ENCODE data around the gene HSPA12A. TPM values are rescaled to one million over a fixed set of nuclear protein-coding genes. Genes with fewer than 3 reads are reported as not detected.
A peak's percentile ranks its signal among the peaks of the same experiment; 100 is the strongest.

The HSPA12A gene
- total RNA-seq, 1 experiment from 2014 or later: 3.1 TPM

GRCh38 chr10:116769368-116769767 is 27.0 kb upstream of the HSPA12A start:
- Histone ChIP-seq H3K27ac (ENCODE audit: low read length) (no peak overlapping the region), H3F3A (ENCODE audit: low read length, unreplicated experiment) (no peaks in the 10 kb centered on the region), H3K9ac (ENCODE audit: low read length) (no peak overlapping the region), H3K9me2 (replicated peaks; ENCODE audit: low read length) (no peaks in the 10 kb centered on the region), H3K9me3 (ENCODE audit: low read length) (no peaks in the 10 kb centered on the region), H3K79me2 (ENCODE audit: low read length) (no peaks in the 10 kb centered on the region), H3K36me3 (ENCODE audit: low read depth, low read length) (no peaks in the 10 kb centered on the region), H2AFZ (ENCODE audit: low read length) (no peak overlapping the region), H4K20me1 (ENCODE audit: low read length) (no peaks in the 10 kb centered on the region), H3K4me1 (ENCODE audit: insufficient read depth, low read length) (peaks cover 22% of the 10 kb centered on the region), H3K4me3 (ENCODE audit: low read length) (no peak overlapping the region), H3K27me3 (ENCODE audit: low read length) (no peaks in the 10 kb centered on the region), H3K4me2 (ENCODE audit: low read length) (no peak overlapping the region)
- TF ChIP-seq EZH2 (IDR thresholded peaks at IDR 0.05; ENCODE audit: low read length, unreplicated experiment): no peak
- no peak for TF ChIP-seq CTCF (conservative IDR thresholded peaks at IDR 0.05; ENCODE audit: low read depth, low read length)
- TF ChIP-seq EZH2phosphoT487 (IDR thresholded peaks at IDR 0.05; ENCODE audit: borderline replicate concordance, low read length): no peak
- BruUV-seq (replicated peaks): no TSS peak
- DNase-seq (no peak), ATAC-seq (no peak)
- intact Hi-C loops (cut with micrococcal nuclease): no loop called here
- ChIA-PET CTCF (no interaction called here), POLR2A (ENCODE audit: unreplicated experiment) (no interaction called here)

GRCh38 chr10:116768786-116769185 is 26.4 kb upstream of the HSPA12A start:
- no peak overlapping the region for H3K4me3 ChIP-seq (ENCODE audit: low read length)
- H4K20me1 ChIP-seq (ENCODE audit: low read length): no peaks in the 10 kb centered on the region
- TF ChIP-seq CTCF (conservative IDR thresholded peaks at IDR 0.05; ENCODE audit: low read depth, low read length) (no peak), EZH2phosphoT487 (IDR thresholded peaks at IDR 0.05; ENCODE audit: borderline replicate concordance, low read length) (no peak)
- no peak for ATAC-seq
- H3F3A ChIP-seq (ENCODE audit: low read length, unreplicated experiment): no peaks in the 10 kb centered on the region
- H3K27me3 ChIP-seq (ENCODE audit: low read length): no peaks in the 10 kb centered on the region
- no peaks in the 10 kb centered on the region for H3K9me3 ChIP-seq (ENCODE audit: low read length)
- ChIA-PET CTCF (no interaction called here), POLR2A (ENCODE audit: unreplicated experiment) (no interaction called here)
- no peaks in the 10 kb centered on the region for H3K36me3 ChIP-seq (ENCODE audit: low read depth, low read length)
- H3K9ac ChIP-seq (ENCODE audit: low read length): no peak overlapping the region
- intact Hi-C loops (cut with micrococcal nuclease): no loop called here
- peak; percentile 51 for DNase-seq
- H2AFZ ChIP-seq (ENCODE audit: low read length): no peak overlapping the region
- H3K27ac ChIP-seq (ENCODE audit: low read length): no peak overlapping the region
- H3K9me2 ChIP-seq (replicated peaks; ENCODE audit: low read length): no peaks in the 10 kb centered on the region
- no peak overlapping the region for H3K4me2 ChIP-seq (ENCODE audit: low read length)
- no TSS peak for BruUV-seq (replicated peaks)
- no peaks in the 10 kb centered on the region for H3K79me2 ChIP-seq (ENCODE audit: low read length)
- peaks cover 22% of the 10 kb centered on the region for H3K4me1 ChIP-seq (ENCODE audit: insufficient read depth, low read length)

GRCh38 chr10:116766837-116767634 is 24.7 kb upstream of the HSPA12A start:
- ATAC-seq (no peak), DNase-seq (no peak)
- BruUV-seq (replicated peaks): no TSS peak
- Histone ChIP-seq H3K9ac (ENCODE audit: low read length) (no peak overlapping the region), H3K4me2 (ENCODE audit: low read length) (no peak overlapping the region), H3K36me3 (ENCODE audit: low read depth, low read length) (no peaks in the 10 kb centered on the region), H3K79me2 (ENCODE audit: low read length) (no peaks in the 10 kb centered on the region), H3K4me3 (ENCODE audit: low read length) (no peak overlapping the region), H3K9me3 (ENCODE audit: low read length) (no peaks in the 10 kb centered on the region), H3K9me2 (replicated peaks; ENCODE audit: low read length) (no peaks in the 10 kb centered on the region), H3K4me1 (ENCODE audit: insufficient read depth, low read length) (peaks cover 22% of the 10 kb centered on the region), H3K27me3 (ENCODE audit: low read length) (no peaks in the 10 kb centered on the region), H4K20me1 (ENCODE audit: low read length) (no peaks in the 10 kb centered on the region), H3K27ac (ENCODE audit: low read length) (no peak overlapping the region), H3F3A (ENCODE audit: low read length, unreplicated experiment) (no peaks in the 10 kb centered on the region), H2AFZ (ENCODE audit: low read length) (no peak overlapping the region)
- intact Hi-C loops (cut with micrococcal nuclease): no loop called here
- TF ChIP-seq EZH2 (IDR thresholded peaks at IDR 0.05; ENCODE audit: low read length, unreplicated experiment): no peak
- no peak for TF ChIP-seq CTCF (conservative IDR thresholded peaks at IDR 0.05; ENCODE audit: low read depth, low read length)
- no peak for TF ChIP-seq EZH2phosphoT487 (IDR thresholded peaks at IDR 0.05; ENCODE audit: borderline replicate concordance, low read length)
- POLR2A ChIA-PET (ENCODE audit: unreplicated experiment): no interaction called here
- CTCF ChIA-PET: no interaction called here
